Prostate gland (tissue), 2 donors: ENCODE results near the gene S100A2. TPM values are rescaled to one million over a fixed set of nuclear protein-coding genes. Genes with fewer than 3 reads are reported as not detected.
"Not testable (repeated sequence)": the region's sequence is repeated elsewhere in the genome, so short reads cannot be mapped to it uniquely, and the experiment has no call there.

Source experiments
- DNase-seq: peaks from one replicate; pipeline ENCODE4 v3.0.0-alpha.2; 2019; ENCODE audit warnings: low spot score
- H3K27ac ChIP-seq, 2 donors: fragments of 200-600 bp; sonication (generic); 2 replicates each; pipeline ENCODE4 v1.5.1; 2017 to 2019
- H3K27me3 ChIP-seq: fragments of 200-600 bp; sonication (generic); replicated peaks from 2 replicates; pipeline ENCODE4 v1.5.1; 2019; ENCODE audit not compliant: insufficient read depth
- H3K36me3 ChIP-seq, 2 donors: fragments of 200-600 bp; sonication (generic); 1 replicate in 1 of 2; 2 replicates in 1 of 2; pipeline versions ENCODE4 v1.5.1 to v1.8.1; 2017 to 2019
- H3K4me1 ChIP-seq: fragments of 200-600 bp; sonication (generic); replicated peaks from 2 replicates; pipeline ENCODE4 v1.5.1; 2019
- H3K4me3 ChIP-seq, 2 donors: fragments of 200-600 bp; sonication (generic); 2 replicates each; pipeline ENCODE4 v1.5.1; 2017 to 2019
- H3K9me3 ChIP-seq: fragments of 200-600 bp; sonication (generic); 2 replicates; pipeline ENCODE4 v1.5.1; 2017
- CTCF ChIP-seq, 4 experiments: fragments of 200-600 bp in 2 of 4; fragments of 450-650 bp in 2 of 4; sonication (generic) in 2 of 4; IDR thresholded peaks; 1 replicate in 3 of 4; 2 replicates in 1 of 4; pipeline ENCODE4 v1.5.1; 2016 to 2019; ENCODE audit warnings: antibody characterized with exemption in 4 of 4, mild to moderate bottlenecking in 2 of 4, moderate library complexity in 2 of 4
- POLR2A ChIP-seq: fragments of 450-650 bp; IDR thresholded peaks from one replicate; pipeline ENCODE4 v1.6.1; 2016; ENCODE audit warnings: antibody characterized with exemption, mild to moderate bottlenecking
- POLR2AphosphoS5 ChIP-seq: sonication (generic); formaldehyde crosslinking; IDR thresholded peaks from one replicate; pipeline ENCODE4 v1.6.1; 2017; ENCODE audit warnings: antibody characterized with exemption
- WGBS: methylation state at CpG from one replicate; pipeline ENCODE4 v1.1.5; 2018; 5-methylcytosine and 5-hydroxymethylcytosine counted together
- intact Hi-C: fragments of 100-400 bp; cut with DNase I; formaldehyde crosslinking; loops from one replicate; pipeline ENCODE4 v1.14.2; 2022
- total RNA-seq, 2 donors: library from RNA; depleted of rRNA; stranded (reverse); fragments of >200 nt; gene quantifications; one replicate each; pipeline ENCODE4 v1.1.0, GENCODE V29; 2016

The S100A2 gene
- total RNA-seq, 2 donors from 2014 or later = 14.1 to 22.6 TPM

GRCh38 chr1:153587314-153587713, 21.7 kb upstream of the S100A2 start:
- WGBS = 65% methylated on average over 5 of the region's 5 CpGs
- no peak overlapping the region for H3K27ac ChIP-seq
- H3K9me3 ChIP-seq = no peaks in the 10 kb centered on the region
- no peaks in the 10 kb centered on the region for H3K36me3 ChIP-seq
- no peaks in the 10 kb centered on the region for H3K4me1 ChIP-seq
- no peak overlapping the region for H3K4me3 ChIP-seq
- DNase-seq = no peak
- no peaks in the 10 kb centered on the region for H3K27me3 ChIP-seq
- TF ChIP-seq POLR2AphosphoS5 (no peak), CTCF (IDR thresholded peaks at IDR 0.05) (no peak), POLR2A (no peak)
- intact Hi-C loops = no loop called here

GRCh38 chr1:153586347-153586746, 20.7 kb upstream of the S100A2 start:
- Histone ChIP-seq H3K4me3 (no peak overlapping the region), H3K27me3 (no peaks in the 10 kb centered on the region), H3K27ac (no peak overlapping the region), H3K4me1 (no peaks in the 10 kb centered on the region), H3K9me3 (no peaks in the 10 kb centered on the region), H3K36me3 (no peaks in the 10 kb centered on the region)
- intact Hi-C loops = no loop called here
- DNase-seq = no peak
- TF ChIP-seq POLR2AphosphoS5 (no peak), CTCF (IDR thresholded peaks at IDR 0.05) (no peak), POLR2A (no peak)
- WGBS = 9% methylated on average over 1 of the region's 1 CpG

GRCh38 chr1:153585006-153585405, 19.4 kb upstream of the S100A2 start:
- TF ChIP-seq CTCF (IDR thresholded peaks at IDR 0.05) (no peak), POLR2A (no peak), POLR2AphosphoS5 (no peak)
- DNase-seq = no peak

GRCh38 chr1:153583976-153584375, 18.3 kb upstream of the S100A2 start:
- no peaks in the 10 kb centered on the region for H3K4me1 ChIP-seq
- no peaks in the 10 kb centered on the region for H3K27me3 ChIP-seq
- H3K4me3 ChIP-seq = no peak overlapping the region
- H3K27ac ChIP-seq = no peak overlapping the region
- no peaks in the 10 kb centered on the region for H3K36me3 ChIP-seq
- WGBS = 80% methylated on average over 2 of the region's 2 CpGs
- DNase-seq = no peak
- no peaks in the 10 kb centered on the region for H3K9me3 ChIP-seq
- intact Hi-C loops = no loop called here
- TF ChIP-seq CTCF (IDR thresholded peaks at IDR 0.05) (no peak), POLR2AphosphoS5 (no peak), POLR2A (no peak)

More at GRCh38 chr1:153585006-153585405, 19.4 kb upstream of the S100A2 start:
- no peak overlapping the region for H3K4me3 ChIP-seq
- WGBS = 98% methylated on average over 1 of the region's 1 CpG
- no peaks in the 10 kb centered on the region for H3K4me1 ChIP-seq
- H3K27me3 ChIP-seq = no peaks in the 10 kb centered on the region
- no peaks in the 10 kb centered on the region for H3K9me3 ChIP-seq
- intact Hi-C loops = no loop called here
- no peaks in the 10 kb centered on the region for H3K36me3 ChIP-seq
- no peak overlapping the region for H3K27ac ChIP-seq

- H3K9me3 ChIP-seq, DNase-seq, intact Hi-C loops, H3K4me1 ChIP-seq, H3K36me3 ChIP-seq, H3K27ac ChIP-seq, H3K4me3 ChIP-seq, H3K27me3 ChIP-seq: not testable (repeated sequence)
- 92% methylated on average over 3 of the region's 3 CpGs for WGBS
Measured at GRCh38 chr1:153583514-153583913, 17.9 kb upstream of the S100A2 start.

- H3K36me3 ChIP-seq, DNase-seq, H3K4me1 ChIP-seq, intact Hi-C loops, H3K9me3 ChIP-seq, H3K4me3 ChIP-seq, H3K27ac ChIP-seq, H3K27me3 ChIP-seq: not testable (repeated sequence)
- WGBS = 94% methylated on average over 24 of the region's 34 CpGs
Measured at GRCh38 chr1:153582836-153583235, 17.2 kb upstream of the S100A2 start.
